Natural killer cell (primary cell): ENCODE results near the gene CD99L2. TPM values are rescaled to one million over a fixed set of nuclear protein-coding genes. Genes with fewer than 3 reads are reported as not detected.

ENCODE experiments used
- ATAC-seq, 3 donors: fragments of 150-1000 bp in 2 of 3; fragments of 200-7000 bp in 1 of 3; cut with Tn5 transposase; 1 replicate in 1 of 3; 2 replicates in 2 of 3; pipeline ENCODE4 v1.10.0; 2021; ENCODE audit warnings: mild to moderate bottlenecking in 2 of 3, moderate library complexity in 2 of 3
- DNase-seq, 2 donors: peaks; one replicate each; pipeline versions ENCODE4 v3.0.0 to v3.0.0-alpha.2; 2013 to 2021; ENCODE audit warnings: mixed read lengths in 1 of 2
- H3K27ac ChIP-seq: one replicate; pipeline ENCODE4 v1.5.1; 2013; ENCODE audit warnings: mild to moderate bottlenecking, low read length
- H3K27me3 ChIP-seq: one replicate; pipeline ENCODE4 v1.6.1; 2013; ENCODE audit warnings: low read length; ENCODE audit not compliant: control insufficient read depth, insufficient read depth
- H3K36me3 ChIP-seq: one replicate; pipeline ENCODE4 v1.6.1; 2013; ENCODE audit warnings: low read length; ENCODE audit not compliant: control insufficient read depth, insufficient read depth
- H3K4me1 ChIP-seq: one replicate; pipeline ENCODE4 v1.6.1; 2013; ENCODE audit warnings: low read length; ENCODE audit not compliant: control insufficient read depth, insufficient read depth
- H3K4me3 ChIP-seq: one replicate; pipeline ENCODE4 v1.5.1; 2013; ENCODE audit warnings: low read length
- H3K9me3 ChIP-seq: one replicate; pipeline ENCODE4 v1.6.1; 2013; ENCODE audit warnings: low read length; ENCODE audit not compliant: control insufficient read depth, insufficient read depth
- H3K27ac Mint-ChIP-seq, 2 donors: one replicate each; pipeline ENCODE4 v1.8.0; 2022; ENCODE audit warnings: mild to moderate bottlenecking in 2 of 2, mixed read lengths in 2 of 2, moderate library complexity in 1 of 2
- H3K27me3 Mint-ChIP-seq, 2 donors: one replicate each; pipeline ENCODE4 v1.8.0; 2022; ENCODE audit warnings: low read depth in 2 of 2, mixed read lengths in 2 of 2
- H3K36me3 Mint-ChIP-seq: one replicate; pipeline ENCODE4 v1.8.0; 2022; ENCODE audit warnings: mixed read lengths
- H3K4me1 Mint-ChIP-seq, 2 donors: one replicate each; pipeline ENCODE4 v1.8.0; 2022; ENCODE audit warnings: mixed read lengths in 2 of 2
- H3K4me3 Mint-ChIP-seq: one replicate; pipeline ENCODE4 v1.8.0; 2022; ENCODE audit warnings: mild to moderate bottlenecking, moderate library complexity, mixed read lengths
- H3K9me3 Mint-ChIP-seq, 2 donors: one replicate each; pipeline ENCODE4 v1.8.0; 2022; ENCODE audit warnings: mixed read lengths in 2 of 2
- WGBS: methylation state at CpG from one replicate; pipeline ENCODE4 v1.1.7; 2013; ENCODE audit warnings: missing lambda C conversion rate; ENCODE audit not compliant: insufficient coverage; 5-methylcytosine and 5-hydroxymethylcytosine counted together
- intact Hi-C: fragments of 100-400 bp; cut with micrococcal nuclease; formaldehyde crosslinking; loops from one replicate; pipeline ENCODE4 v1.14.2; 2022
- total RNA-seq, 4 donors: library from RNA; stranded (reverse); fragments of 120-200 nt in 1 of 4; gene quantifications; one replicate each; pipeline versions ENCODE4 v1.2.3 to v1.2.4, GENCODE V29; 2013 to 2022
- TF ChIP-seq, protein P1 (sequence below): fragments of 200-600 bp; IDR thresholded peaks from one replicate; pipeline ENCODE4 v1.8.0; 2022; ENCODE audit warnings: antibody characterized with exemption

Gene CD99L2
- total RNA-seq, 3 donors from 2014 or later (not counting 1 experiment from before 2014, with no cell fraction given) = 13.1 to 18.0 (median 15.7) TPM

DNA sequence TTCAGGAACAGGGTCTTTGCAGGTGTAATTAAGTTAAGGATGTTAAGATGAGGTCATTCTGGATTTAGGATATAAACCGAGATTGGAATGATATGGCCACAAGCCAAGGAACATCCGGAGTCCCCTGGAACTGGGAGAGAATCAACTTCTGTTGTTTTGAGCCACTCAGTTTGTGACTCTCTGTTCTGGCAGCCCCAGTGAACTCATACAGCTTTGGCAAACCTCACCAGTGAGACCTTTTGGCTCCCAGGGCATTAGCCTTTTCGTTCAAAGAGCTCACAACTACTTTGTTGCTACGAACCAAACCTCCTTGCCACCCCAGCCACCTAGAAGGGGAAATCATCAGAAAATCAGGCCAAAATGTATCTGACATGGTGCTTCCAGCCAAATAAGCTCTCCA is 124.8 kb downstream of the CD99L2 start:
- H3K4me1 Mint-ChIP-seq = peaks cover 0 to 7% of the 10 kb centered on the region in 2 donors
- intact Hi-C loops = no loop called here
- H3K4me3 Mint-ChIP-seq = no peak overlapping the region
- no peaks in the 10 kb centered on the region for H3K9me3 ChIP-seq
- H3K27ac ChIP-seq = no peak overlapping the region
- TF ChIP-seq, protein P1, sequence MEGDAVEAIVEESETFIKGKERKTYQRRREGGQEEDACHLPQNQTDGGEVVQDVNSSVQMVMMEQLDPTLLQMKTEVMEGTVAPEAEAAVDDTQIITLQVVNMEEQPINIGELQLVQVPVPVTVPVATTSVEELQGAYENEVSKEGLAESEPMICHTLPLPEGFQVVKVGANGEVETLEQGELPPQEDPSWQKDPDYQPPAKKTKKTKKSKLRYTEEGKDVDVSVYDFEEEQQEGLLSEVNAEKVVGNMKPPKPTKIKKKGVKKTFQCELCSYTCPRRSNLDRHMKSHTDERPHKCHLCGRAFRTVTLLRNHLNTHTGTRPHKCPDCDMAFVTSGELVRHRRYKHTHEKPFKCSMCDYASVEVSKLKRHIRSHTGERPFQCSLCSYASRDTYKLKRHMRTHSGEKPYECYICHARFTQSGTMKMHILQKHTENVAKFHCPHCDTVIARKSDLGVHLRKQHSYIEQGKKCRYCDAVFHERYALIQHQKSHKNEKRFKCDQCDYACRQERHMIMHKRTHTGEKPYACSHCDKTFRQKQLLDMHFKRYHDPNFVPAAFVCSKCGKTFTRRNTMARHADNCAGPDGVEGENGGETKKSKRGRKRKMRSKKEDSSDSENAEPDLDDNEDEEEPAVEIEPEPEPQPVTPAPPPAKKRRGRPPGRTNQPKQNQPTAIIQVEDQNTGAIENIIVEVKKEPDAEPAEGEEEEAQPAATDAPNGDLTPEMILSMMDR = no peak
- no peaks in the 10 kb centered on the region for H3K27me3 ChIP-seq
- WGBS = 97% methylated on average over 4 of the region's 4 CpGs
- H3K36me3 Mint-ChIP-seq = no peaks in the 10 kb centered on the region
- peaks cover 4% of the 10 kb centered on the region for H3K4me1 ChIP-seq
- H3K36me3 ChIP-seq = no peaks in the 10 kb centered on the region
- ATAC-seq = no peak
- H3K27me3 Mint-ChIP-seq = no peaks in the 10 kb centered on the region
- H3K9me3 Mint-ChIP-seq = no peaks in the 10 kb centered on the region
- no peak overlapping the region for H3K4me3 ChIP-seq
- no peak for DNase-seq
- H3K27ac Mint-ChIP-seq = no peak overlapping the region

DNA sequence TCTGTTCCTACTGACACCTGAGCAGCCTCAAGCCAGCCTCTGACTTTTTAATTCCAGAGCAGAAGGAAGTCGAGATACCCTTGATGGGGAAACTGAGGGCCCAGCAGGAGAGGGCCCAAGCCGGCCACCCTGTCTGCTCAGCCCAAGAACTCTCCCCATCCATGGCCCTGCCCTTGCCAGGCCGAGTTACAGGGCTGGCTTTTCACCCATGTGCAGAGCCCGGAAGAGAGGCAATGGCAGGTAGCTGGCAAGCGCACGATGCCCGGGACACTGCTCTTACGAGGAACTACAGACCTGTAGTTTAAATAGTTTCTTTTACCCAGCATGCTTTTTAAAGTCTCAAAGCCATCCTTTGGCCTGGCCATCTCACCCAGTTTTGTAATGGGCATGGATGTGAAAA is 125.4 kb downstream of the CD99L2 start:
- Histone ChIP-seq H3K27me3 (no peaks in the 10 kb centered on the region), H3K27ac (no peak overlapping the region), H3K4me1 (peaks cover 4% of the 10 kb centered on the region), H3K4me3 (no peak overlapping the region), H3K9me3 (no peaks in the 10 kb centered on the region), H3K36me3 (no peaks in the 10 kb centered on the region)
- intact Hi-C loops = no loop called here
- ATAC-seq = no peak
- 90% methylated on average over 8 of the region's 8 CpGs for WGBS
- Mint-ChIP-seq H3K4me3 (no peak overlapping the region), H3K4me1 (peaks cover 0 to 7% of the 10 kb centered on the region in 2 donors), H3K27ac (no peak overlapping the region), H3K27me3 (no peaks in the 10 kb centered on the region), H3K9me3 (no peaks in the 10 kb centered on the region), H3K36me3 (no peaks in the 10 kb centered on the region)
- TF ChIP-seq, protein P1 = no peak
- DNase-seq = no peak

DNA sequence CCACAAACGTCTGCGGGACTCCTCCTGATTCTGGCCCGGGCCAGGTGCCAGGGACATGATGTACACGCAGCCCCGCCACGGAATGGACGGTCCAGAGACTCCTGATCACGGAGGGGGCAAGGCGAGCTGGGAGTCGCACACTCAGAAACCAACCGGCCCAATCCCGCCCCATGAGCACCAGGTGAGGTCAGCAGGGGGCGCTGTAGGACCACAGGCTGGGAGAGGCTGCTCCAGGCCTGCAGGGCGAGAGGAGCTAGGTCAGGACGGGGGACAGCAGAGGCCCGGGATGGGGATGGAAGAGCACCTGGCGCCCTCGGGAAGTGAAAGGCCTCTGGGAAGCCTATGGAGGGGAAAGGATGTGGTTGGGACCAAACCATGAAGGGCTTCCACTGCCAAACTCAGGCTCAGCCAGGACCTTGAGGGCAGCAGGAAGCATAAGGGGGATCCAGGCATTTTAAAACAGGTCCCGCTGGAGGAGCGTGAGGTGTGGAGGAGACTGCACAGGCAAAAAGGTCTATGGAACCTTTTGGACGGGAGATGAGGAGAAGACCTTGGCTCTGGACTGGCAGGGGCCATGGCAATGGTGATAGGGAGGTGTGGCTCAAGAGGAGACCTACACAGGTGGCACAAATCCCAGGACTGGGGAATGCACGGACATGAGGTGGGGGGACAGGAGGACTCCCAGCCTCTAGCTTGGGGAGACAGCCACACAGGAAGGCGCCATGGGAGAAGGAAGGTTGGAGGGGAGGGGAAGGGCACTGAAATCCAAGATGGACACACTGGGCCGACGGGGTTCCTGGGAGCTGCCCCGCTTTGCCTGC is 126.1 kb downstream of the CD99L2 start:
- intact Hi-C loops = no loop called here
- 38% methylated on average over 22 of the region's 26 CpGs for WGBS
- H3K27ac Mint-ChIP-seq = no peak overlapping the region
- H3K36me3 ChIP-seq = no peaks in the 10 kb centered on the region
- TF ChIP-seq, protein P1 = peak; percentile 50
- peaks cover 0 to 7% of the 10 kb centered on the region in 2 donors for H3K4me1 Mint-ChIP-seq
- H3K4me1 ChIP-seq = peaks cover 4% of the 10 kb centered on the region
- ATAC-seq (peak; percentile 64 to 84 (median 70)), DNase-seq (peak; percentile 57 to 78)
- H3K9me3 Mint-ChIP-seq = no peaks in the 10 kb centered on the region
- no peak overlapping the region for H3K4me3 Mint-ChIP-seq
- H3K27me3 ChIP-seq = no peaks in the 10 kb centered on the region
- no peaks in the 10 kb centered on the region for H3K36me3 Mint-ChIP-seq
- H3K9me3 ChIP-seq = no peaks in the 10 kb centered on the region
- no peaks in the 10 kb centered on the region for H3K27me3 Mint-ChIP-seq
- H3K27ac ChIP-seq = no peak overlapping the region
- no peak overlapping the region for H3K4me3 ChIP-seq
